ENCODE results near the gene MYT1.

GRCh38 chr20:64220420-64220819 is 56.2 kb downstream of the MYT1 start:
- no peak for TF ChIP-seq SP2 (CRISPR knock-in tag; IDR thresholded peaks at IDR 0.05)
- TF ChIP-seq EZH2 (conservative IDR thresholded peaks at IDR 0.05; ENCODE audit: low read depth, low read length), result no peak
- TF ChIP-seq MTA1 (CRISPR knock-in tag; IDR thresholded peaks at IDR 0.05; ENCODE audit: borderline replicate concordance), result no peak
- no peak for TF ChIP-seq CTCF (CRISPR knock-in tag; IDR thresholded peaks at IDR 0.05)
- no peak for TF ChIP-seq ZNF546 (CRISPR knock-in tag; conservative IDR thresholded peaks at IDR 0.05)
- TF ChIP-seq ZNF124 (CRISPR knock-in tag; IDR thresholded peaks at IDR 0.05), result no peak
- no peak for TF ChIP-seq ZSCAN30 (CRISPR knock-in tag; IDR thresholded peaks at IDR 0.05)
- no peak for TF ChIP-seq TCF7L2 (IDR thresholded peaks at IDR 0.05; ENCODE audit: low read depth, low read length)
- TF ChIP-seq POLR2A (IDR thresholded peaks at IDR 0.05; ENCODE audit: insufficient read depth in 1 of 2, low read depth in 2 of 2, low read length in 2 of 2), result no peak
- TF ChIP-seq IKZF4 (CRISPR knock-in tag; IDR thresholded peaks at IDR 0.05; ENCODE audit: borderline replicate concordance, low read depth, not compliant biosample characterization), result no peak
- no peak for TF ChIP-seq ZNF10 (CRISPR knock-in tag; IDR thresholded peaks at IDR 0.05; ENCODE audit: borderline replicate concordance, low read depth)
- TF ChIP-seq BRF2 (CRISPR knock-in tag; IDR thresholded peaks at IDR 0.05), result no peak
- TF ChIP-seq FOXJ3 (CRISPR knock-in tag; IDR thresholded peaks at IDR 0.05; ENCODE audit: borderline replicate concordance), result no peak

All from HepG2 (cell line).